GM21390 (cell line): ENCODE measurements around the gene CYTL1.
A peak's percentile ranks its signal among the peaks of the same experiment; 100 is the strongest.
"Not testable (repeated sequence)": the region's sequence is repeated elsewhere in the genome, so short reads cannot be mapped to it uniquely, and the experiment has no call there.

Experiments
- ATAC-seq: cut with Tn5 transposase; IDR thresholded peaks from one replicate; pipeline ENCODE4 v1.9.1; 2021; ENCODE audit not compliant: unreplicated experiment

Gene CYTL1, protein sequence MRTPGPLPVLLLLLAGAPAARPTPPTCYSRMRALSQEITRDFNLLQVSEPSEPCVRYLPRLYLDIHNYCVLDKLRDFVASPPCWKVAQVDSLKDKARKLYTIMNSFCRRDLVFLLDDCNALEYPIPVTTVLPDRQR

DNA sequence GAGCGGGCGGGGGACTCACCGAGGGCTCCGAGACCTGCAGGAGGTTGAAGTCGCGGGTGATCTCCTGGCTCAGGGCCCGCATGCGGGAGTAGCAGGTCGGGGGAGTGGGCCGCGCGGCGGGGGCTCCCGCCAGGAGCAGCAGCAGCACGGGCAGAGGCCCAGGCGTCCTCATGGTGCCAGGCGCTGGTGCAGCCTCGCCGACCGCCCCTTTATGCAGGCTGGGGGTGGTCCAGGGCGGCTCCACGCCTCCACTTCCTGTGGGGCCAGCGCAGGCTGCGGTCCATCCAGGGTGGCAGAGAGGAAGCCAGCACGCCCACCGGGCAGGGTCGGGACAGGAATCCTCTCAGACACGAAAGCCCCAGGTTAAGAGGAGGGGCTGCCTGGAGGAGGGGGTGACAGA is at the start of gene CYTL1:
Gene CYTL1 (minus strand): TSS at position 185 of the 400 bp plus-strand sequence. CDS start 13 bp downstream, at position 172.
- ATAC-seq = no peak

DNA sequence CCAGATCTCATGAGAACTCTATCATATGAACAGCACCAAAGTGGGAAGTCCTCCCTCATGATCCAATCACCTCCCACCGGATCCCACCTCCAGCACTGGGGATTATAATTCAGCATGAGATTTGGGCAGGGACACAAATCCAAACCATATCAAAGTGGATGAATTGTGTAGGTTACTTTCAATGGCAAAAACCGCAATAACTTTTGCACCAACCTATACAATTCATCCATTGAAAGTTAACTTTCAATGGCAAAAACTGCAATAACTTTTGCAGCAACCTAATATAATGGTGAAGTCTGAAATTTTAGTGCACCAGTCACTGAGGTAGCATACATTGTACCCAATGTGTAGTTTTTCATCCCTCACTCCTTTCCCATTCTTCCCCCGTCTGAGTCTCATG is 48.6 kb upstream of the CYTL1 start:
- ATAC-seq = no peak

DNA sequence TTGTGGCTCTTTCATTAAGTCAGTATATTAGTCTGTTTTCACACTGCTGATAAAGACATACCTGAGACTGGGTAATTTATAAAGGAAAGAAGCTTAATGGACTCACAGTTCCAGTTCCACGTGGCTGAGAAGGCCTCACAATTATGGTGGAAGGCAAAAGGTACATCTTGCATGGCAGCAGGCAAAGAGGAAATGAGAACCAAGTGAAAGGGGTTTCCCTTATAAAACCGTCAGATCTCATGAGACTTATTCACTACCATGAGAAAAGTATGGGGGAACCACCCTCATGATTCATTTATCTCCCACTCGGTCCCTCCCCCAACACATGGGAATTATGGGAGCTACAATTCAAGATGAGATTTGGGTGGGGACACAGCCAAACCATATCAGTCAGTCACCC is 47.7 kb upstream of the CYTL1 start:
- not testable (repeated sequence) for ATAC-seq

DNA sequence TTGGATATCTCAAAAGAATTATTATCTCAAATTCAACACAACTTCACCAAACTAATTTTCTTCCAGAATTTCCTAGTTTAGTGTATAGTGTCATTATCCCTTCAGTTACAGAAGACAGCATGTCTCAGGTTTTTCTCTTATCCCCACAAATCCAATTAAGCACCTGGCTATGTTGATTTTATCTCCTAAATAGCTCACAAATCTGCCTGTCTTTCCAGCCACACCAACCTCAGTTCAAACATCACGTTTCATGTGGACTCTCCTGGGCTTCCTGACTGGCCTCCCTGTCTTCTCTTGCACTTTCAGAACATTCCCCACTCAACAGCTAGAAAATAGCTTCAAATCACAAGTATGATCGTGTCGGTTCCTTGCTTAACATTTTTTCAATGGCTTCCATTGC is 46.8 kb upstream of the CYTL1 start:
- no peak for ATAC-seq

DNA sequence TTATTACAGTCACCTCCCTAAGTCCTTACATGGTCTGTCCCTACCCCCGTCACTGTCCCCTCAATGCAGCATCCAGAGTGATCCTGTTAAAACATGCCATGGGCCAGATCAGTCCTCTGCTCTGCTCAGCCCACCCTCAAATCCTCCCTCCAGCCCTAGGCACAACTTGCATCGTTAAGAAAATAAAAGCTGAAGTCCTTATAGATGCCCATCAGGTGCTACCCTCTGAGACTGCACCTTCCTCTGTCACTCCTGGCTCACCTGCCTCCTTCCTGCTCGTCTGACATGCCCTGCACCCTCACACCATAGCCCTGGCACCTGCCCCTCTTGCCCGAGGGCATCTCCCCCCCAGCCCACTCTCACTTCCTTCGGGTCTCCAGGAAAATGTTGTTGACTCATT is 36.2 kb upstream of the CYTL1 start:
- no peak for ATAC-seq

DNA sequence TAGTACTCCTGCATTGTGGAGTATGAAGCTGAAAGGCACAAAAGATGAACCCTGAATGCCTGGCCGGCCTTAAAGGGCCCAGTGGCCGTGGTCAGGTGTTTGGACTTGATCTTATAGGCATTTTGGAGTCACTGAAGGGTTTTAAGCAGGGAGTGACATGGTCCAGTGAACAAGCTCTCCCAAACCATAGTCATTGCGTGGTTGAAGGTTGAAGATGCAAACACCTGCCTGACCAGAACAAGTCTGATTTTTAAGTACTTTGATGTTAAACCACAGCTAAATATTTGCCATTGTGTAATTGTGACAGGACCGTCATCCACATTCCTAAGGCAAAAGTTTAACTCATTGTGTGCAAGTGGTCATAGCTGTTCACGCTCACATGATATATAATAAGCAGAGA is 35.3 kb upstream of the CYTL1 start:
- no peak for ATAC-seq

DNA sequence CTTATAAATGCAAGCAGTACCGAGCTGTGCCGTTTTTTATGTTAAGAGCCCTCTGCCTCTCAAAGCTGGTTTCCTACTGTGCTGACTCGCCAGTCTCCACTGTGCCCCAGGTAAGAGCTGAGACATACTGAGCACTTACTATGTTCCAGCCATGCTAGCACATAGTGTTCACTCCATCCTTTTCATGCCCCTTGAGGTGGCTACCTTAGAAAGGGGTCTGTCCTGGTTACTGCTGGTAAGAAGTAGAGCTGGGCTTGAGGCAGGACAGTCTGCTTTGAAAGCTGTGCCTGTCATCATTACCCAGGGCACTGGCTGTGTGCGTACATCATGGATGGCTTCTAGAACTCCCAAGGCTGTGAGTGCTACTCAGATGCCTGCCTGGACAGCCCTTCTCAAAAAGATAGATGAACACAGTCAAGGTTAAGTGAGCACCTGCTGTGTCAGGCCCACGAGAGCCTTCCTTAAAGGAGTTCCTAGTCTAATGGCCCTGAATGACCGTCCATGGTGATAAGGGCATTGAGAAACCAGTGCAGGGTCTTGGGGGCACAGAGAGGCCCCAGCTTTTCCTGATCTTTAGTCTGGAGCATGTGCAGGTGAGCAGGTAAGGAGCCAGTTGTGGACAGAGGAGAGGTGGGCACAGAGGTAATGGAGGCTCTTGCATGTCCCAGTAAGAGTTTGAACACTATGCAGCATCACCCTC is 33.6 kb upstream of the CYTL1 start:
- ATAC-seq = no peak

DNA sequence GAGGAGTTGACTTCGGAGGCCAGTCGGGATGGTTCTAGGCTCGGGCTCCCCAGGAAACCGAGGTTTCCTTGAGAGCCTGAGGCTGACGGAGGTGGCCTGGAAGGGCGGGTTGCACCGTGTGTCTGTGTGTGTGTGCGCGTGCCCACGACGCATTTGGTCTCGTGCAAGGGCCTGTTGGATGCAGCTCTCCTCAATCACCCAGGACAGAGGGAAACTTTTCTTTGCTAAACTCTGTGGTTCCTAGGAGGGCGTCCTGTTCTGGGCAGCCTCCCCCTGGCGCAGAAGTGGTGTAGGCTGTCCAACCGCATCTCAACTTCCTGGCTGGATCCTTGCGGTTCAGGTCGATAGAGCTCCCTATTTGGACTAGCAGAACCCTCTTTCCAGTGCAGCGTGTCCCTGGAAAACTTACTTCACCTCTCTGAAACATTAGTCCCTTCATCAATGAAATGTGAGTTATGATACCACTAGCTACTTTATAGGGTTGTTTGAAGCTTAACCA is 33.0 kb upstream of the CYTL1 start:
- no peak for ATAC-seq

DNA sequence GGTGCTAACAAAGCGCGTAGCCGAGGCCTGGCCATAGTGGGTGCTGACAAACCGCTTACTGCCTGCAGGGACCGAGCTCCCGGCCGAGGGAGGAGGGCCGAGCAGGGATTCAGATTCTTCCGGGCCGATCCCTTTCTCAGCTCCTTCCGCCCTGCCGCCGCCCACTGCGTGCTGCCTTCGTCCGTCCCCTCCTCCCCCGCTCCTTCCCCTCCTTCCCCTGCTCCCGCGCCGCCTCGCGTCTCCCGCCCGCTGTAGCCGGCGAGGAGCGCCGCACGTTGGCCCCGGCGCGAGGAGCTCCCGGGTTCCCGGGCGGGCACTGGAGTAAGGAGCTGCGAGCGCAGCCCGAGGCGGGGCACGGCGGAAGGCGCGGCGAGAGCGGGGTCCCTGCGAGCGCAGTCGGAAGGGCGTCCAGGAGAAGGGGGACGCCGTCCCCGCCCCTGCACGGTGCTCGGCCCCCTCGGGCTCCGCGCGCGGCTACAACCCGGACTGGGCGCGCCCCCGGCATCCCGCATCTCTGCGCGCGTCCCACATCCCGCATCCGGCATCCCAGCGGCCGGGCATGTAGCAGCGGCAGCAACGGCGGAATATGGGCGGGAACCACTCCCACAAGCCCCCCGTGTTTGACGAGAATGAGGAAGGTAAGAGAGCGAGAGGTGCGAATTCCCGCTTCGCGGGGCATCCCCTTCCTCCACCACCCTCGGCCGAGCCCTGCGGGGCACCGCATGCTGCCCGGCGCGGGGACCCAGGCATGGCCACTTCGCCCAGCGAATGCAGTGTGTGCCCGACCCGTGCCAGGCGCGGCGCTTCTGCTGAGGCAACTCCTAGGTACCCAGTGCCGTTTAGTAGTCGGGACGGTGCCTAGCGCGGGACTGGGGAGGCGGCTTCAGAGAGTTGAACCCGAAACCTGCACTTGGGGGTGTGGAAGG is 32.3 kb upstream of the CYTL1 start, which contains the start of gene STK32B:
Gene STK32B (plus strand): TSS at position 203 of the 926 bp plus-strand sequence.
- ATAC-seq = no peak

DNA sequence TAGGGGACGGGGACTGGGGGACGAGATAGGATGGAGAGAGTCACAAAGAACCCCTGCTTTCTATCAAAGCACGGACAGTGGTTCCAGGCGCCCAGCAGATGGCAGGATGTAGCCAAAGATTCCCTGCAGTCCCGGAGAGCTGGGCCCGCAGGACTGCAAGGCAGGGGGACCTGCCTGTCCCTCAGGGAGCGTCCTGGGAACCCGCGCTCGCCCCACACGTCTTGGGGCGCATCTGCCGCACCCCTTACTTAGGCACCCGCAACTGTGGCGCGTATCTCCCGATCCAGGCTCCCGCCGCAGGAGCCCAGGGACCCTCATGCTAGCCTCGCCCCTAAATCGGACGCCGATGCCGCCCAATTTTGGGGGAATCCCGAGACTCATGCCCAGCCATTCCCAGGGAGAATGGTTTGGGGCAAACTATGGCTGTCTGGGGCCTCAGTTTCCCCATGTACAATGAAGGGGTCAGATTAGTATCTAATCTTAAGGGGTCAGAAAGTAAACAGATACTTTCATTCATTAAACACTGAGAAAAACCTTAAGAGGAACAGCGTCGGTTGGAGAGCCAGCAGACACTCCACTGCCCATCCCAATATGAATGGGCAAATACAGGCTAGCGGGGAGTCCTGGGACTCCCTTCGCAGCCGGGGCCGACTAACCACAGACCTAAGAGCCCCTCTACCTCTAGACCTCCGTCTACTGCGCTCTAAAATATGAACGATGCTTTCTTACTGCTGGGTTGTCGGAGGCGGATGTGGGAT is 31.4 kb upstream of the CYTL1 start:
- peak; percentile 63 for ATAC-seq

DNA sequence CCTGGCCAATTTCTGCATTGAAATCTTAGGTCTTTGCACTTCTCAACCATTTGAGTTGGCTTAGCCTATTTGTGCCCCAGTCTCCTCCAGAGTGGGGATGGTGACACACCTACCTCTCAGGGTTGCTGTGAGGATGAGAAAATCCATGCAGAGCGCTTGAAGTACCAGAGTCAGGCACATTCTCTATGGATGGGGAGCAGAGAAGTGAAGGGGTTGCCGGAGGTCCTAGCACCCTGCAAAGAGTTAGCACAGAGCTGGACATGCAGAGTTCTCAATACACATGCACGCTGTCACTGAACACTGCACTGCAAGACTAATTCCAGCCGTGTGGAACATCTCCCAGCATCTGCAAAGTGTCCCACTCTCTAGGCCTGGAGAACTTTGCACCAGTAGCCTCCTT is 29.5 kb upstream of the CYTL1 start:
- no peak for ATAC-seq

DNA sequence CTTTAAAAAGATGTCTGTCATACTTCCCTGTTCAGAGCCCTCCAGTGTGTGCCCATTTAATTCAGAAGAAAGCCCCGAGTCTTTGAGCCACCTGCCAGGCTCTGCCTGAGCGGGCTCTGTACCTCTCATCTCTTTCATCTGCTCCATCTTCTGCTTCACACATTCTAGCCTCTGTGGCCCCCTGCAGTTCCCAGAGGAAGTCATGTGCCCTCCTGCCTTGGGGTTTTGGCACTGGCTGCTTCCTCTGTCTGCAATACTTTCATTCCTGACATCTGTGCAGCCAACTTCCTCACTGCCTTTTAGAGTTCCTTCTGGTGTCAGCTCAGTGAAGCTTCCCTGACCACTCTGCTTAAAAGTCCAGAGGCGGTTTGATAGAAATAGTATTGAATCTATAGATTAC is 25.8 kb upstream of the CYTL1 start:
- no peak for ATAC-seq

DNA sequence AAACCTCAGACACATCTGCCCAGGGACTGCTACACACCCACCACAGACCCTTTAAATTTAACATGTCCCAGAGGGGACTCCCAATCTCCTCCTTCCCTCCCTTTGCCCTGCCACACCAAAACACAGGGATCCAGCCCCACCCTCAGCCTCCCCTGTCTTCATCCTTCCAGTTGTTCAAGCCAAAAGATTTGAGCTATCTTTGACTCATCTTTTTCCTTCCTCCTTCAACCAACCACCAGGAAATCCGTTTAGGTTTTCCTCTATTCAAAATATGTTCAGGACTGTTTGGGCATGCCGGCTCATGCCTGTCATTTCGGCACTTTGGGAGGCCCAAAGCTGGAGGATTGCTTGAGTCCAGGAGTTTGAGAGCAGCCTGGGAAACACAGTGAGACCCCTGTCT is 25.1 kb upstream of the CYTL1 start:
- ATAC-seq = no peak

DNA sequence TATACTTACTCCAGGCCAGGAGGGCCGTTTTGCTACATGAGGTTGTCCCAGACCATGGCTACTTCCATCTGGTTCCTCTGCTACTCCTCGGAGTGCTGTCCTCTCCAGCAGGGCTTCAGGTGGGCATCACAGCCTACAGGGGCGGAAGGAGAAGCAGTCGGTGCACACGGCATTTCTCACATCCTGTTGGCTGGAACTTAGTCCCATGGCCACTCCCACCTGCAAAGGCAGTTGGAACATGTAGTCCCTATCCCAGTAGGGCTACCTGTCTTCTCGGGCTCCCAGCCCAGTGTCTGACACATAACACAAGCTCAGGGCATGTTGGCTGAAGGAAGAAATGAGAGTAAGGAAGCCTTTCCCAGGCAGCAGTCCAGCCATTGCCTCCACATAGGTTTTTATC is 24.3 kb upstream of the CYTL1 start:
- no peak for ATAC-seq

DNA sequence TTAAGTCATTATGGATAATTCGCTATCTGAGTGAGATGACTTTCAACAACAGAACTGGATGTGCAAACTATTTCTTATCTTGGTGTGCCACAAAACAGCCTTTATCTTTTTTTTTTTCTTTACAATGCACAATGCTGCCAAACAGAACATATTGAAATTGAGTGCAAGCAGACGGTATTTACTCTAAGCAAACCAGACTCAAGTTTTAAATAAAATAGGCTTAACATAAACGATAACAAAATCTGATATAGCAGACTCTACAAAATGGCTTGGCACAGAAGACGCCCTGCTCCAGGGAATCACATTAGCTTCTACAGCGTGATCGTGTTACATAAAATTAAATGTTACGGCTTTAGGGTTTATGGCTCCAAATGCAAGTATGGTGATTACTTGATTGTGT is 22.4 kb upstream of the CYTL1 start:
- no peak for ATAC-seq

DNA sequence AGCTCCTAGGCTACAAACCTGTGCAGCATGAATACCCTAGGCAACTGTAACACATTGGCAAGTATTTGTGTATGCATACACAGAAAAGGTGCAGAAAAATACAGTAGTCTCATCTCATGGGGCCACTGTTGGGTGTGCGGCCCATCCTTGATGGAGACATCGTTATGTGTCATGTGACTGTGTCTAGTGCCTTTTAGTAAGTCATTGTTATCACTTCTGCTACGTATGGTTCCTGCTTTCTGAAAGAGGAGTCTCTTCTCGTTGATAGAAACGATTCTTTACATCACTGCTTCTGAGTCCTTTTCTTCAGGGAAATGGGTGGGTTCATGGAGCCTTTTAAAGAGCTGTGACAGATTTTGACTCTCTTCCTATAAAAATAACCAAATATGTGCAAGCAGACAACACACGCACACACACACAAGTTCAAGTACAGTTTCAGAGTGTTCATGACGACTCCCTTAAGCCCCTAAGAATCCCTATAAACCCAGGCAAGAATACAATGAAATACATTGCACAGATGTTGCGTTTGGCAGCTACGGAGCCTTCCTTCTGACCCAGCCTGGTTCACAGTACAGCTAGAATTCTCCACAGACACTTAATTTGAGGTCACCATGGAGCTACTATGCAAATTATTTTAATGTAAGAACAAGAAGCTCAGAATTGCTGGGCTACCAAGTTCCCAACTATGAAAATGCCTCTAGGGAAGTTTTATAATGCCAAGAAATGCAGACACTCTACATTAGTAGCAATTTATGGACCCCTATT is 21.8 kb upstream of the CYTL1 start:
- no peak for ATAC-seq

DNA sequence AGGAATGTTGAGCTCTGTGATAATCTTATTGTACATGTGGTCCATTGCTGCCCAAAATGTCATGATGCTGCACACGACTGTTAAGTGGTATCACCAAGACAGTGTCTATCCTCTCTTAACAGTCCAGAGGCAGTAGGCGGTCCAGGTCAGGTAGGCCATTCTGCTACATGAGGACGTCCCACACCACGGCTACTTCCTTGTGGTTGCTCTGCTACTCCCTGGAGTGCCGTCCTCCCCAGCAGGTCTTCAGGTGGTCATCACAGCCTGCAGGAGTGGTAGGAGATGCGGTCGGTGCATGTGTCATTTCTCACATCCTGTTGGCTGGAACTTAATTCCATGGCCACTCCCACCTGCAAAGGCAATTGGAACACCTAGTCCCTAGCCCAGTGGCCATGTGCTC is 20.5 kb upstream of the CYTL1 start:
- no peak for ATAC-seq

DNA sequence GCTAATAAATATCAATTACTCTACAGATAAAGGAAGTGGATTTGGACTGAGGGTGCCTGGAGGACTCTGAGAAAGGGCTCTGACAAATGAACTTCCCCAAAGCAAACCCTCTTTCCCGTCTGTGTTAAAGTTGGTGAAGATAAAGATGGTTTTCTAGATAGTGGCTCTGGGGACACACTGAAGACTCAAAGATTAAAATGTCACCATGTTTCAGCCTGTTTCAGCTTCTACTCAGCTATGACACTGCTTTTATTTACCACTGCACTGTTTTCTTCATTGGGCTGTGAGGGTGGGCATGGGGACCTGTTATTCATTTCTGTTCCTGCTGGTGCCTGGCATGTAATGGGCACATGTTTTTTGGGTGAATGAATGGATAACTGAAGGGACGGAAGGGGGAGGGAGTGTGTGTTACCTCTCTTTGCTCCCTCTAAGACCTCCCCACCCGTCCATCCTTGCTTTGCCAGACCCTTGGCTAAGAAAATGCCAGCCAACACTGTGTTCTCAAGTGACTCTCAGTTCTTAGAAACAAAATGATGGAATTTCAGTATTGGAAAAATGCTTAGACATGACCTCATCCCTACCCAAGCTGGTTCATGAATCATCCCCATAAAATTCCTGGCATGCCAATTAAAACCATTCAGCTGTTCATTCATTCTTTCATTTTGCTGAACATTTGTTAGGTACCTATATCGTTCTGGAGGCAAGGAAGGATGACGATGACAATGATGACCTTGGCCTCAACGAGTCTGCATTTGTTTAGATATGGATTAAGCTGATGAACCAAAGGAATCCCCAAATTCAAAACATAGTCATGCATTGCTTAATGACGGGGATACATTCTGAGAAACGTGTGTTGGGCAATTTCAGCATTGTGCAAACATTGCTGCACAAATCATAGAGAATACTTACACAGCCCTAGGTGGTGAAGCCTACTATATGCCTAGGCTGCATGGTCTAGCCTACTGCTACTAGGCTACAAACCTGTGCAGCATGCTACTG is 18.6 kb upstream of the CYTL1 start:
- no peak for ATAC-seq

DNA sequence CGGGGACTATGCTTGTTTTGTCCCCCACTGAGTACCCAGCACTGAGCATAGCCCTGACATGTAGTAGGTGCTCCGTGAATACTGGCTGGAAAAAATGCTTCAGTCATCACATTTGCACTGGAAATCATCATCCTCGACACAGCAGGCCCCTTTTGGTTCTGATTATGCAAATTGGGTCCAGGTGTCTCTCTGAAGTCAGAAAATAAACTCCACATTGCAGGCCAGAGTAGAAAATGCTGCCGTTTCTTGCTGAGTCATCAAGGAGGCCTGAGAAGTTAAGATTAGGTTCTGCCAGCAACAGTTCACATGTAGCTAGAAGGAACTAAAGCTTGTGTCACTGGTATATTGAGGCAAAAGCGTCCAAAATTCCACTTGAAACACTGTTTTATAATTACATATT is 17.0 kb upstream of the CYTL1 start:
- peak; percentile 52 for ATAC-seq
